Measurements from ENCODE around the gene ZNF248.

Gene ZNF248

DNA sequence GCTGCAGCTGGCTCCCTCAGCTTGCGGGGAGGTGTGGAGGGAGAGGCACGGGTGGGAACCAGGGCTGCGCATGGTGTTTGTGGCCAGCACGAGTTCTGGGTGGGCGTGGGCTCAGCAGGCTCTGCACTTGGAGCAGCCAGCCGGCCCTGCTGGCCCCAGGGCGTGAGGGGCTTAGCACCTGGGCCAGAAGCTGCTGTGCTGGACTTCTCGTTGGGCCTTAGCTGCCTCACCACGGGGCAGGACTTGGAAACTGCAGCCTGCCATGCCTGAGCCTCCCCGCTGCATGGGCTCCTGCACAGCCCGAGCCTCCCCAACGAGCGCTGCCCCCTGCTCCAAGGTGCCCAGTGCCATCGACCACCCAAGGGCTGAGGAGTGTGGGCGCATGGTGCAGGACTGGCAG, 120.1 kb downstream of the ZNF248 start:
- DNase-seq, result no peak

DNA sequence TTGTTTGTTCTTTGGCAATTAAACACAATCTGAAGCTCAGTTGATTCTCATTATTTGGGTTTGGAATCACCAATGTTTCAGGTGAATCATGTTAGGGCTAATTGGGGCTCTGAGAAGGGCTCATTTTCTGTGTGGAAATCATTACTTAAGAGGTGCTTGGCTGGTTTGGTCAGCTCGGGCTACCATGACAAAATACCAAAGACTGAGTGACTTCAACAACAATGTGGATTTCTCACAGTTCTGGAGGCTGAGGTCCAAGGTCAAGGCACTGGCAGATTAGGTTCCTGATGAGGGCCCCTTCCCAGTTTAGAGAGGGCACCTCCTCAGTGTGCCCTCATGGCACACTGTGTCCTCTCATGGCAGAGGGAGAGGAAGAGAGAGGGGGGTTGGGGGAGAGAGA, 121.3 kb downstream of the ZNF248 start:
- DNase-seq, result no peak

- DNase-seq, result no peak
Observed at GRCh38 chr10:37734971-37735370, 122.4 kb downstream of the ZNF248 start.

Data from HCEC 1CT (cell line).